ENCODE measurements around the gene TP53RK.

The TP53RK gene

DNA sequence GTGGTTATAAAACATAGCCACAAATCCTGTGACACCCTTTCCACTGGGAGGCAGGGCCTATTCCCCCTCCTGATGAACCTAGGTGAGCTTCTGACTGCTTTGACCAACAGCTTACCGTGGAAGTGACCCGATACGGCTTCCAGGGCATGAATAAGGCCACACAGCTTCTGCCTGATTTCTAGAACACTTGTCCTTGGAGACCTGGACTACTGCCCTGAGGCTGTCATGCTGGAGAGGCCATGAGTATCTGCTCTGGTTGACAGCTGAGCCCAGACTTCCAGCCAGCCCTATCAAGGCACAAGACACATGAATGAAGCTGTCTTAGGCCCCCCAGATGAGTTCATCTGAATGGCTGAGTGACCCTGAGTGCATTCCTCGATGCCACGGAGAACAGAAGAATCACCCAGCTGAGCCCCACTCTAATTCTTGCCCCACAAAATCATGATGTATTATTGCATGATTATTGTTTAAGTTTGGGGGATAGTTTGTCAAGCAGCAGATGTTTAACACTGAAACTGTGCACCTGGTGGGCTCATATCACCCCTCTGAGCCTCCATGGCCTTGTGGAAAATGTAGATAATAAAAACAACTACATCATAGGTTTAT is 16.6 kb downstream of the TP53RK start:
- H3K4me1 ChIP-seq (ENCODE audit: control insufficient read depth, insufficient read depth, low read length): no peaks in the 10 kb centered on the region
- CTCF ChIA-PET: interaction anchor here (0.6 to 1.1 kb wide), 3 partner anchors 8 to 14 kb away, joined by 3 read pairs; no protein-coding TSS in a partner anchor
- POLR2A ChIA-PET: no interaction called here

DNA sequence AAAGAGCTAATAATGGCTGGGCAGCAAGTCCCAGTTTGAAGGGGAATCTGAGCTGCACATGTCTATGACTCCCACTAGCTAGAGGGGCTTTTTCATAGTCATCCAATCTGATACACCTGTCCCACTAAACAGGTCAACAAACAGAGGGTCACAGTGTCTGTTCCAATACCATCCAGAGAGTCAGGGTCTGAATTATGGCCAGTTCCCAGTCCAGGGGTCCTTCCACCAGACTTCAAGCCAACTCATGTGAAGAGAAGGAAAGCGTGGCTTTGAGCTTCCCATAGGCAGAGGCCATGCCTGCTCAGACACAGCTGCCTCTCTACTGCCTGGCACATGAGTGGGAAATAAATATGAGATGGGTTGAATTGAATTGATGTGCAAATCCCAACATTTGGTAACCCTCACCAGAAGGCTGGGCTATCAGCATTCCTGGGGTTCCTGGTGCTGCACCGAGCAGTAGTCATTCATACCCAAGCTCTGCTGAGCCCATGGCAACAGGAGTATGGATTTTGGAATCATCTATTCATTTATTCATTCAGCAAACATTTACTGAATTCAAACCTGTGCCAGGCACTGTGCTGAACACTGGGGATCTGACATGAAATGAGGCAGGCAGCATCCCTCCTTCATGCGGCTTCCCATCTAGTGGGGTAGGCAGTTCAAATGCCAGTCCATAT is 17.2 kb downstream of the TP53RK start:
- ChIA-PET CTCF (interaction anchor here (0.6 to 1.1 kb wide), 3 partner anchors 8 to 15 kb away, joined by 3 read pairs; no protein-coding TSS in a partner anchor), POLR2A (no interaction called here)
- Histone ChIP-seq H3K4me3 (ENCODE audit: low read depth, low read length) (no peak overlapping the region), H3K4me1 (ENCODE audit: control insufficient read depth, insufficient read depth, low read length) (no peaks in the 10 kb centered on the region), H3K36me3 (ENCODE audit: control insufficient read depth in 2 of 2, insufficient read depth in 1 of 2, low read length in 2 of 2) (no peaks in the 10 kb centered on the region), H3K9me3 (ENCODE audit: control insufficient read depth, insufficient read depth, low read depth, low read length) (no peaks in the 10 kb centered on the region), H3K27ac (ENCODE audit: extremely low read depth, low read depth, low read length) (no peak overlapping the region)
- TF ChIP-seq, protein P1, sequence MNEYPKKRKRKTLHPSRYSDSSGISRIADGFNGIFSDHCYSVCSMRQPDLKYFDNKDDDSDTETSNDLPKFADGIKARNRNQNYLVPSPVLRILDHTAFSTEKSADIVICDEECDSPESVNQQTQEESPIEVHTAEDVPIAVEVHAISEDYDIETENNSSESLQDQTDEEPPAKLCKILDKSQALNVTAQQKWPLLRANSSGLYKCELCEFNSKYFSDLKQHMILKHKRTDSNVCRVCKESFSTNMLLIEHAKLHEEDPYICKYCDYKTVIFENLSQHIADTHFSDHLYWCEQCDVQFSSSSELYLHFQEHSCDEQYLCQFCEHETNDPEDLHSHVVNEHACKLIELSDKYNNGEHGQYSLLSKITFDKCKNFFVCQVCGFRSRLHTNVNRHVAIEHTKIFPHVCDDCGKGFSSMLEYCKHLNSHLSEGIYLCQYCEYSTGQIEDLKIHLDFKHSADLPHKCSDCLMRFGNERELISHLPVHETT (tag by site-specific recombination; IDR thresholded peaks at IDR 0.05): no peak
- TF ChIP-seq, protein P2, sequence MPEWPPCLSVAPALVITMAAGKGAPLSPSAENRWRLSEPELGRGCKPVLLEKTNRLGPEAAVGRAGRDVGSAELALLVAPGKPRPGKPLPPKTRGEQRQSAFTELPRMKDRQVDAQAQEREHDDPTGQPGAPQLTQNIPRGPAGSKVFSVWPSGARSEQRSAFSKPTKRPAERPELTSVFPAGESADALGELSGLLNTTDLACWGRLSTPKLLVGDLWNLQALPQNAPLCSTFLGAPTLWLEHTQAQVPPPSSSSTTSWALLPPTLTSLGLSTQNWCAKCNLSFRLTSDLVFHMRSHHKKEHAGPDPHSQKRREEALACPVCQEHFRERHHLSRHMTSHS (tag by site-specific recombination; IDR thresholded peaks at IDR 0.05): no peak
- TF ChIP-seq ZBTB17 (tag by site-specific recombination; IDR thresholded peaks at IDR 0.05) (no peak), ZSCAN23 (tag by site-specific recombination; IDR thresholded peaks at IDR 0.05) (no peak), ZNF23 (tag by site-specific recombination; IDR thresholded peaks at IDR 0.05; ENCODE audit: borderline replicate concordance) (no peak)
- TF ChIP-seq, protein P3, sequence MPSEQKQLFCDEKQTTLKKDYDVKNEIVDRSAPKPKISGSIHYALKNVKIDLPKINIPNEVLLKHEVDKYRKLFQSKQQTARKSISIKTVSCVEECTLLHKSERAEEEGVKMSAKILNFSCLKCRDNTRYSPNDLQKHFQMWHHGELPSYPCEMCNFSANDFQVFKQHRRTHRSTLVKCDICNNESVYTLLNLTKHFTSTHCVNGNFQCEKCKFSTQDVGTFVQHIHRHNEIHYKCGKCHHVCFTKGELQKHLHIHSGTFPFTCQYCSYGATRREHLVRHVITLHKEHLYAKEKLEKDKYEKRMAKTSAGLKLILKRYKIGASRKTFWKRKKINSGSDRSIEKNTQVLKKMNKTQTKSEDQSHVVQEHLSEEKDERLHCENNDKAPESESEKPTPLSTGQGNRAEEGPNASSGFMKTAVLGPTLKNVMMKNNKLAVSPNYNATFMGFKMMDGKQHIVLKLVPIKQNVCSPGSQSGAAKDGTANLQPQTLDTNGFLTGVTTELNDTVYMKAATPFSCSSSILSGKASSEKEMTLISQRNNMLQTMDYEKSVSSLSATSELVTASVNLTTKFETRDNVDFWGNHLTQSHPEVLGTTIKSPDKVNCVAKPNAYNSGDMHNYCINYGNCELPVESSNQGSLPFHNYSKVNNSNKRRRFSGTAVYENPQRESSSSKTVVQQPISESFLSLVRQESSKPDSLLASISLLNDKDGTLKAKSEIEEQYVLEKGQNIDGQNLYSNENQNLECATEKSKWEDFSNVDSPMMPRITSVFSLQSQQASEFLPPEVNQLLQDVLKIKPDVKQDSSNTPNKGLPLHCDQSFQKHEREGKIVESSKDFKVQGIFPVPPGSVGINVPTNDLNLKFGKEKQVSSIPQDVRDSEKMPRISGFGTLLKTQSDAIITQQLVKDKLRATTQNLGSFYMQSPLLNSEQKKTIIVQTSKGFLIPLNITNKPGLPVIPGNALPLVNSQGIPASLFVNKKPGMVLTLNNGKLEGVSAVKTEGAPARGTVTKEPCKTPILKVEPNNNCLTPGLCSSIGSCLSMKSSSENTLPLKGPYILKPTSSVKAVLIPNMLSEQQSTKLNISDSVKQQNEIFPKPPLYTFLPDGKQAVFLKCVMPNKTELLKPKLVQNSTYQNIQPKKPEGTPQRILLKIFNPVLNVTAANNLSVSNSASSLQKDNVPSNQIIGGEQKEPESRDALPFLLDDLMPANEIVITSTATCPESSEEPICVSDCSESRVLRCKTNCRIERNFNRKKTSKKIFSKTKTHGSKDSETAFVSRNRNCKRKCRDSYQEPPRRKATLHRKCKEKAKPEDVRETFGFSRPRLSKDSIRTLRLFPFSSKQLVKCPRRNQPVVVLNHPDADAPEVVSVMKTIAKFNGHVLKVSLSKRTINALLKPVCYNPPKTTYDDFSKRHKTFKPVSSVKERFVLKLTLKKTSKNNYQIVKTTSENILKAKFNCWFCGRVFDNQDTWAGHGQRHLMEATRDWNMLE (tag by site-specific recombination; conservative IDR thresholded peaks at IDR 0.05; ENCODE audit: low read depth): no peak
- TF ChIP-seq, protein P4, sequence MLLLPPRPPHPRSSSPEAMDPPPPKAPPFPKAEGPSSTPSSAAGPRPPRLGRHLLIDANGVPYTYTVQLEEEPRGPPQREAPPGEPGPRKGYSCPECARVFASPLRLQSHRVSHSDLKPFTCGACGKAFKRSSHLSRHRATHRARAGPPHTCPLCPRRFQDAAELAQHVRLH (tag by site-specific recombination; IDR thresholded peaks at IDR 0.05): no peak

More for the DNA sequence above, 16.6 kb downstream of the TP53RK start:
- TF ChIP-seq, protein P5, sequence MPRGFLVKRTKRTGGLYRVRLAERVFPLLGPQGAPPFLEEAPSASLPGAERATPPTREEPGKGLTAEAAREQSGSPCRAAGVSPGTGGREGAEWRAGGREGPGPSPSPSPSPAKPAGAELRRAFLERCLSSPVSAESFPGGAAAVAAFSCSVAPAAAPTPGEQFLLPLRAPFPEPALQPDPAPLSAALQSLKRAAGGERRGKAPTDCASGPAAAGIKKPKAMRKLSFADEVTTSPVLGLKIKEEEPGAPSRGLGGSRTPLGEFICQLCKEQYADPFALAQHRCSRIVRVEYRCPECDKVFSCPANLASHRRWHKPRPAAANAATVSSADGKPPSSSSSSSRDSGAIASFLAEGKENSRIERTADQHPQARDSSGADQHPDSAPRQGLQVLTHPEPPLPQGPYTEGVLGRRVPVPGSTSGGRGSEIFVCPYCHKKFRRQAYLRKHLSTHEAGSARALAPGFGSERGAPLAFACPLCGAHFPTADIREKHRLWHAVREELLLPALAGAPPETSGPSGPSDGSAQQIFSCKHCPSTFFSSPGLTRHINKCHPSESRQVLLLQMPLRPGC (tag by site-specific recombination; IDR thresholded peaks at IDR 0.05): no peak
- TF ChIP-seq ZNF560 (tag by site-specific recombination; IDR thresholded peaks at IDR 0.05; ENCODE audit: borderline replicate concordance): no peak
- no peak for TF ChIP-seq REPIN1 (tag by site-specific recombination; IDR thresholded peaks at IDR 0.05; ENCODE audit: low read depth)
- TF ChIP-seq, protein P6, sequence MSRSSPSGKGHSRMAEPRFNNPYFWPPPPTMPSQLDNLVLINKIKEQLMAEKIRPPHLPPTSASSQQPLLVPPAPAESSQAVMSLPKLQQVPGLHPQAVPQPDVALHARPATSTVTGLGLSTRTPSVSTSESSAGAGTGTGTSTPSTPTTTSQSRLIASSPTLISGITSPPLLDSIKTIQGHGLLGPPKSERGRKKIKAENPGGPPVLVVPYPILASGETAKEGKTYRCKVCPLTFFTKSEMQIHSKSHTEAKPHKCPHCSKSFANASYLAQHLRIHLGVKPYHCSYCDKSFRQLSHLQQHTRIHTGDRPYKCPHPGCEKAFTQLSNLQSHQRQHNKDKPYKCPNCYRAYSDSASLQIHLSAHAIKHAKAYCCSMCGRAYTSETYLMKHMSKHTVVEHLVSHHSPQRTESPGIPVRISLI (tag by site-specific recombination; IDR thresholded peaks at IDR 0.05): no peak
- Histone ChIP-seq H3K27ac (ENCODE audit: extremely low read depth, low read depth, low read length) (no peak overlapping the region), H3K9me3 (ENCODE audit: control insufficient read depth, insufficient read depth, low read depth, low read length) (no peaks in the 10 kb centered on the region), H3K4me3 (ENCODE audit: low read depth, low read length) (no peak overlapping the region), H3K36me3 (ENCODE audit: control insufficient read depth in 2 of 2, insufficient read depth in 1 of 2, low read length in 2 of 2) (no peaks in the 10 kb centered on the region)
